Cardiac muscle cell (in vitro differentiated cells and primary cell): Measurements from ENCODE around the gene CCDC6. TPM values are rescaled to one million over a fixed set of nuclear protein-coding genes. Genes with fewer than 3 reads are reported as not detected.

Experiments used
- DNase-seq, 2 donors: peaks; one replicate each; pipeline versions ENCODE4 v3.0.0 to v3.0.0-alpha.2; 2010 to 2017; ENCODE audit warnings: low read depth in 1 of 2, low spot score in 1 of 2
- H3K27ac ChIP-seq: fragments of 200-600 bp; sonication (generic); 2 replicates; pipeline ENCODE4 v1.5.1; 2016
- H3K27me3 ChIP-seq: fragments of 200-600 bp; sonication (generic); 2 replicates; pipeline ENCODE4 v1.6.0; 2016; ENCODE audit warnings: control low read depth
- H3K36me3 ChIP-seq: fragments of 200-600 bp; sonication (generic); 2 replicates; pipeline ENCODE4 v1.5.1; 2016; ENCODE audit warnings: control low read depth
- H3K4me1 ChIP-seq: fragments of 200-600 bp; sonication (generic); 2 replicates; pipeline ENCODE4 v1.8.1; 2017; ENCODE audit warnings: low read depth, mild to moderate bottlenecking, mixed run types
- H3K4me3 ChIP-seq: fragments of 200-600 bp; sonication (generic); 2 replicates; pipeline ENCODE4 v1.5.1; 2016; ENCODE audit warnings: mild to moderate bottlenecking
- H3K9me3 ChIP-seq: fragments of 200-600 bp; sonication (generic); 2 replicates; pipeline ENCODE4 v1.5.1; 2017; ENCODE audit warnings: low read depth, mild to moderate bottlenecking, control low read depth
- polyA plus RNA-seq: library from polyadenylated mRNA; unstranded; fragments of >200 nt; fragmentation: Nextera tagmentation; extraction: Ambion mirVana; gene quantifications from 2 replicates; pipeline ENCODE4 v1.2.1, GENCODE V29; 2016
- total RNA-seq: library from RNA; depleted of rRNA; stranded (reverse); fragments of >200 nt; gene quantifications from 2 replicates; pipeline ENCODE4 v1.2.3, GENCODE V29; 2016
- TF ChIP-seq, protein P1 (sequence below): IDR thresholded peaks from 2 replicates; pipeline ENCODE4 v1.5.1; 2012; ENCODE audit warnings: low read depth, mild to moderate bottlenecking, low read length

The CCDC6 gene
- total and polyA plus RNA-seq, 2 experiments from 2014 or later = 11.0 to 22.2 TPM

DNA sequence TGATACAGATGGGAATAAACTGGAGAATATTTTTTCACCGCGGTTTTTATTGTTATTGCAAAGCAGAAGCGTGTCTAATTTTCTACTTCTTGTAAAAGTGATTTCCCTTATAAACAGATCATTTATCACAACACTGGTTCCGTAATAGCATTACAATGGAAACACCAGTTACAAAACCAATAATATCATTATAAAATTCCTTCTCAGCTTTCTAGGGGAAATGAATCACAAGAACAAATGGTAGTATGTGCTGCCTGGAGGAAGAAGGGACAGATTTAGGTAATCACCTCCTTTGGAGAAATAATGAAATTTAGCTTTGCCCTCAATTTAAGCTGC lies 2.4 kb upstream of the CCDC6 start:
- no peak for DNase-seq
- TF ChIP-seq, protein P1, sequence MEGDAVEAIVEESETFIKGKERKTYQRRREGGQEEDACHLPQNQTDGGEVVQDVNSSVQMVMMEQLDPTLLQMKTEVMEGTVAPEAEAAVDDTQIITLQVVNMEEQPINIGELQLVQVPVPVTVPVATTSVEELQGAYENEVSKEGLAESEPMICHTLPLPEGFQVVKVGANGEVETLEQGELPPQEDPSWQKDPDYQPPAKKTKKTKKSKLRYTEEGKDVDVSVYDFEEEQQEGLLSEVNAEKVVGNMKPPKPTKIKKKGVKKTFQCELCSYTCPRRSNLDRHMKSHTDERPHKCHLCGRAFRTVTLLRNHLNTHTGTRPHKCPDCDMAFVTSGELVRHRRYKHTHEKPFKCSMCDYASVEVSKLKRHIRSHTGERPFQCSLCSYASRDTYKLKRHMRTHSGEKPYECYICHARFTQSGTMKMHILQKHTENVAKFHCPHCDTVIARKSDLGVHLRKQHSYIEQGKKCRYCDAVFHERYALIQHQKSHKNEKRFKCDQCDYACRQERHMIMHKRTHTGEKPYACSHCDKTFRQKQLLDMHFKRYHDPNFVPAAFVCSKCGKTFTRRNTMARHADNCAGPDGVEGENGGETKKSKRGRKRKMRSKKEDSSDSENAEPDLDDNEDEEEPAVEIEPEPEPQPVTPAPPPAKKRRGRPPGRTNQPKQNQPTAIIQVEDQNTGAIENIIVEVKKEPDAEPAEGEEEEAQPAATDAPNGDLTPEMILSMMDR = no peak
- peak overlapping the region; percentile 93 for H3K4me3 ChIP-seq
- H3K27me3 ChIP-seq = no peaks in the 10 kb centered on the region
- H3K36me3 ChIP-seq = no peaks in the 10 kb centered on the region
- no peaks in the 10 kb centered on the region for H3K9me3 ChIP-seq
- H3K27ac ChIP-seq = peak overlapping the region; percentile 89
- peaks cover 27% of the 10 kb centered on the region for H3K4me1 ChIP-seq

DNA sequence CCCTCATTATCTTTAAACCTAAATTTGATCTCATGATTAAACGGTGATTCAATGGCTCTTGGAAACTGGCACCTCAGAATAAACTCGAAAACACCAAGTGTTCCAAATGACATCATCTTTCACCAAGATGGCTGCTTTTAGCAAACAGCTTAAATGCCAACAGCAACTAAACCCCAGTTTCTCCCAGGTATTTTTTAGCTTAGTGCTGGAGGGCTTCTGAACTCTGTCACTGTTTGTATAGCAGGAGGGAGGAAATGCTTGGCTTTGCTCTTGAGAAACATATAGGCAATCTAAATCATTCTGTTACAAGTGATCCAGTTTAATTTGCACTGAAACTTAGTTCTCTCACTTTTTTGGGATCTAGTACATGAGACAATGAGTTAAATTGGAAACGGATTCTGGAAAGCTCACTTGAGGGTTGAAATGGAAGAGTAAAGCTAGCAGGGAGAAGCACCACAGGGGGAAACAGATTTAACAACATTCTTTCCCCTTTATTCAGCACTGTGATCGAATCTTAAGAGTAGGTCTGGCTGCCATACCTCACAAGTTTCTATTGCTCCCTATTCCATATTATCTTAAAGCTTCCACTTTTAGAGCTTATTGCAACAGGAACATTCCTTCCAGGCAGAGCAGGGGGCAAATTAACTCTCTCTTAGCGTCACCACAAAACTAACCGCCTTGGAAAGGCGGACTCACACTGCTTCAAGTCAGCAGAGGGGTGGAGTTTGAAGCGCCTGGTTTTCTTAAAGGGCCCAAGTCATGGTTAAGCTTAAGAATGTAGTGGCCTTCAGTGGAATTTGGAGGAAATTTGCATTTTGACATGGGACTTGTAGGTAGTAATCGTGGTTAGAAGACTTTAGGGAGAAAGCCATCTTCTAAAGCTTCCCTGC lies 1.8 kb upstream of the CCDC6 start:
- DNase-seq = peak; percentile 66 to 93
- peak overlapping the region; percentile 89 for H3K27ac ChIP-seq
- no peaks in the 10 kb centered on the region for H3K27me3 ChIP-seq
- peaks cover 27% of the 10 kb centered on the region for H3K4me1 ChIP-seq
- peak overlapping the region; percentile 93 for H3K4me3 ChIP-seq
- TF ChIP-seq, protein P1 = no peak
- H3K9me3 ChIP-seq = no peaks in the 10 kb centered on the region
- H3K36me3 ChIP-seq = no peaks in the 10 kb centered on the region

DNA sequence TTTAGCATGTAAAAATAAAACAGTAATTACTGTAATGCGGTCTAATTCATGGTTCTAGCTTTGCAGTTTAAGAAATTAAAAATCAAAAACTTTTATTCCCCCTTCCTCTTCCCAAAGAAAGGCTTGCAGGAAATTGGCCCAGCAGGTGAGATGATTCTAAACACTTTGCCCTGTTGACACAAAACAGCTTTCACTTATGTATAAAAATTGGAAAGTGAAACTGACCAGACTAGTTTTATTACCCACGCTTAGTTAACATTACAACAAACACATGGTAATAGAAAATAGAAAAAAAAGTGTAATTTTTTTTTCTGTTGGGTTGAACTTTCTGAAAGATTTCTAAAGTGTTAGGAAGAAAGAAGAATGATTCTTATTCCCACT lies 1.2 kb upstream of the CCDC6 start:
- Histone ChIP-seq H3K4me1 (peaks cover 27% of the 10 kb centered on the region), H3K27ac (peak overlapping the region; percentile 89), H3K36me3 (no peaks in the 10 kb centered on the region), H3K4me3 (peak overlapping the region; percentile 93), H3K9me3 (no peaks in the 10 kb centered on the region), H3K27me3 (no peaks in the 10 kb centered on the region)
- no peak for DNase-seq
- TF ChIP-seq, protein P1 = no peak

DNA sequence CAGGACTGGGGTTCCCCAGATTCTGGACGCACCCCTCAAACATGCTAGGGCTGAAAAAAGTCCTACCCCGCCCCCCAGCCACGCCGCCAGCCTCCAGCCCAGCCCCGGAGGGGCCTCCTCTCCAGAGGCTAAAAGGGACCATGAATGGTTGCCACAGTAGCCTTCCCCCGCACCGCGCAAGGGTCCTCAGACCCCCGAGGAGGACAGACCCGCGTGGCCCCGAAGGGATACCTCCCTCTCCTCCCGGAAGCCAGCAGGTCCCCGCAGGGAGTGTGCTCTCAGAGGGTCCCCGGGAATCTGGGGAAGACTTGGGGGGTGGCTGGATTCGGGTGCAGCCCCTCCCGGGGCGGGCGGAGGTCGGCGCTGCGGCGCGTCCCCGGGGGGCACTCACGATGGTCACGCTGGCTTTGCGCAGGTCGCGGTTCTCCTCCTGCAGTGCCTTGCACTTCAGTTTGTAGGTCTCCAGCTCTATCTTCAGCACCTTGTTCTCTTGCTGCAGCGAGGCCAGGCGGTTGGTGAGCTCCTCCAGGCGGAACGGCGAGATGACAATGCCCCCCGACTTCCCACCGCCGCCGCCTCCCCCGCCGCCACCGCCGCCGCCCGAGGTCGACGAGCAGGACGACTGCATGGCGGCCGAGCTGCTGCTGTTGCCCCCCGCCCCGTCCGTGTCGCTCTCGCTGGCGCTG lies 482 bp downstream of the CCDC6 start:
- H3K27ac ChIP-seq = peak overlapping the region; percentile 89
- no peak for DNase-seq
- peak overlapping the region; percentile 93 for H3K4me3 ChIP-seq
- TF ChIP-seq, protein P1 = no peak
- H3K4me1 ChIP-seq = peaks cover 27% of the 10 kb centered on the region
- H3K36me3 ChIP-seq = no peaks in the 10 kb centered on the region
- no peaks in the 10 kb centered on the region for H3K9me3 ChIP-seq
- H3K27me3 ChIP-seq = no peaks in the 10 kb centered on the region

DNA sequence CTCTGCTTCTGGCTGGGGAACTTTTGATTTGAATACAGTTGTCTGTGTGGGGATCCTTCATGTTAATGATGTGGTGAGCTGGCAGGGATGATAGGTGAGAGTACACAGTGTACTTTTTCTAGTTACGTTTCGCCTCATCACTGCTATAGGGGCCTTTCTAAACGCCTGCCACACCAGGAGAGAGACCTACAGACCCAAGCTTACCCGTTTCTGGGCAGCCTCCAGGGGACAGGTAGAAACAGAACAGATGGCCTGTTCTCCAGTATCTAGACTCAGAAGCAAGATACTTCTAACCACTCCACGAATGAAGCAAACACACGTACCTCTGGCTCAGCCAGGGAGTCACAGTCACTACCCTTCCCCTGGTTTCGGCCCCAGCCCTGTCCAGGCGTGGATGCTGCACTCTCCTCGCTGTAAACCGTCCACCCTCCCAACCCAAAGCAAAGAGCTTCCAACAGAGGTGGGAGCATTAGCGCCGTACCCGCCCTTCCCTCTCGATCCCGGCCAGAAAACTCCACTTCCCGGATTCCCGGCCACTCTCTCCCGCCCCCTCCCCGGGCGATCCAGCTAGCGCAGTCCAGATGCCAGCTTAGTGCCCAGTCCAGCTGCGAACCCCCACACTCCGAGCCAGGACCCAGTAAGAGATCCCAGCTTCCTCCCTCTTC lies 1.2 kb downstream of the CCDC6 start:
- TF ChIP-seq, protein P1 = no peak
- H3K9me3 ChIP-seq = no peaks in the 10 kb centered on the region
- DNase-seq = peak; percentile 25 to 60
- H3K4me3 ChIP-seq = peak overlapping the region; percentile 93
- H3K36me3 ChIP-seq = no peaks in the 10 kb centered on the region
- peaks cover 27% of the 10 kb centered on the region for H3K4me1 ChIP-seq
- peak overlapping the region; percentile 89 for H3K27ac ChIP-seq
- H3K27me3 ChIP-seq = no peaks in the 10 kb centered on the region
